OCI-M2 (cell line): Measurements from ENCODE around the gene CLDN5.

Experiments used
- DNase-seq: peaks from one replicate; lab custom pipeline; 2025; ENCODE audit not compliant: unreplicated experiment; lab: John Stamatoyannopoulos, UW

CLDN5 gene, protein sequence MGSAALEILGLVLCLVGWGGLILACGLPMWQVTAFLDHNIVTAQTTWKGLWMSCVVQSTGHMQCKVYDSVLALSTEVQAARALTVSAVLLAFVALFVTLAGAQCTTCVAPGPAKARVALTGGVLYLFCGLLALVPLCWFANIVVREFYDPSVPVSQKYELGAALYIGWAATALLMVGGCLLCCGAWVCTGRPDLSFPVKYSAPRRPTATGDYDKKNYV

DNA sequence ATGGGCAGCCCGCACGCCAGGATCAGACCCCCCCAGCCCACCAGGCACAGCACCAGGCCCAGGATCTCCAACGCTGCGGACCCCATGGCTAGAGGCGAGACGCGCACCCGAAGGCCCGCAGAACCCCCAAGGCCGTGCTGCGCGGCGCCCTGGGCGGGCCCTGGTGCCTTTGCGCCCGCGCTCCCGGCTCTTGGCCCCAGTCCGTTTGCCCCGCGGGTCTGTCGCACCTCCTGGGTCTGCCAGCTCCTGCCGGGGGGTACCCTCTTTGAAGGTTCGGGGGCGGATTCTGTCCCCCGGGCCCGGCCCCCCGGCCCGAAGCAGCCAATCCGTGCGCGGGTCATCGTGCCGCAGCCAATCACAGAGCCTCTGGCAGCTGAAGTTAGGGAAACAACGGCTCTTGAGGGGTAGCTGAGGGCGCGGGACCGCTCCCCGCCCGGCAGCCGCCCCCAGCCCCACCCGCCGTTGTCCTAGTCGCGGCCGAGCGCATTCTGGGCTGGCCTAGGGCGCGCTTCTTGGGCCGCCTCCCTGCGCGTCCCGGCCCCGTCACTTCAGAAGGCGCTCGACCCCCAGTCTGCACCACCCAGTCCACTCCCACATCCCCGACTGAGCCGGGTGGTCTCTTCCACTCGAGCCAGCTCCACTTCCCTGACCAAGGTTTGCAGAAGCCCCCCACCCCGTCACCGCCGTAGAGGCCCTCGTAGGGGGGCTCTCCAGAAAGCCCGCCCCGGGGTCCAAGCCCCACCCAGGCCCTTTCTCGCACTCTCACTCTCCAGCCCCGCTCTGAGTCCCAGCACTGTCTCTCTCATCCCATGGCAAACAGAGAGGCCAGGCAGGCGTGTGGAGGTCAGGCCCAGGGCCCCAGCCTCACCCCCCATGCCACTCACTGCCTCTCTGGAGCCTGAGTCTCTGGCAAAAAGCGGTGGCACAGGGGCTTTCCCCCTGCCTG, at the start of gene CLDN5:
TSS of gene CLDN5 (minus strand) at position 241 of the 946 bp plus-strand sequence. CDS start at position 86, 155 bp downstream.
- no peak for DNase-seq

DNA sequence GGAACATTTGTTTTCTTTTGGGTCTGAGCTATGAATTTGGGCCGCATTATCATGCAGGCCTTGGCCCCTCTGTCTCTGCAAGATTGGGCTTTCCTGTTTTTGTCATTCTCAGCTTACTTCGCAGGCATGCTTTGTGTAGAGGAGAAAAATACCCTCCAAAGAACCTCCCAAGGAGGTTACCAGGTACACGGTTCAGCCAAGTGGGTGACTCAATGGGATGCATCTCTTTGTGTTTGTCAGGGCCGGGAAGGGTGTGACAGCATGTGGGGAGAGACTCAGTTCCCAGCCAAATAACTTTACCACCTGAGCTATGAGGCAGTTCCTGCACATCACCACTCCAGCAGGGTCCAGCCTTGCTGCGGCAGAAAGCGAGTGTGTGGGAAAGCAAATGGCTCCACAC, 47.8 kb upstream of the CLDN5 start:
- no peak for DNase-seq

DNA sequence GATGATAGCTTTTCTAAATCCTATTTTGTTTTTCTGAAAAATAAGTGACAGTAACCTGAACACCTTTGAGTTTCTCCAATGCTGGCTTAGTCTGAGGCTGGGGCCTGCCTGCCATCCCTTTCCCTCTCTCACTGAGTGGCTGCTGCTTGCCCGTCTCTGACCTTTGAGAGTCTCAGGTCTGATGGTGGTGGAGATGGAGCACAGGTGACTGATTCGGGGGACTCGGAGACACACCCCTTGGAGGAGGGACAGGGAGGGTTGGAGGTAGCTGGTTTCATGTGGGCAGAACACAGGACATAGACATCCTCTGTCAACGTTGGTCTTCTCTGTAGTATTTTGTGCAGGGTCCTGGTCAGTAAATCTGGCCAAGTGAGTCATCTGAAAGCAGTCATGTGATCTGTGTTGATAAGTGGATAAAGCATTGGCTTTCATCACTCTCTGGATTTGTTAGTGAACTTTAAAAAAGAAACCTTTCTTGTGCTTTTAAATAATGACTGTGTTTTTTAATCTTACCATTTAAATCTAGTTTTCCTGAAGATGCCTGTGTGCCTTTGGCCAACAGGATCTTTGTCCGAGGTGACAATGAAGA, 47.1 kb upstream of the CLDN5 start:
- no peak for DNase-seq

DNA sequence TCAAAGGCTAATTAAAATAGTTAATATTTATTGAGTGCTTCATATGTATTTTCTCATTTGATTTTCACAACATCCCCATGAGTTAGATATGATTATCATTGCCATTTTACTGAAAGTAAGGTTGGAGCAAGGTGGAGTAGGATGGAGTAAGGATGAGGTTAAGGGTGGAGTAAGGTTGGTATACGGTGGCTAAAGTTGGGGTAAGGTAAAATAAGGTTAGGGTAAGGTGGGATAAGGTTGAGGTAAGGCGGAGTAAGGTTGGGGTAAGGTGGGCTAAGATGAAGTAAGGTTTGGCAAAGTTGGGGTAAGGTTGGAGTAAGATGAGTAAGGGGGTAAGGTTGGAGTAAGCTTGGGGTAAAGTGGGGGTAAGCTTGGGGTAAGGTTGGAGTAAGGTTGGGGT, 45.8 kb upstream of the CLDN5 start:
- DNase-seq = no peak

DNA sequence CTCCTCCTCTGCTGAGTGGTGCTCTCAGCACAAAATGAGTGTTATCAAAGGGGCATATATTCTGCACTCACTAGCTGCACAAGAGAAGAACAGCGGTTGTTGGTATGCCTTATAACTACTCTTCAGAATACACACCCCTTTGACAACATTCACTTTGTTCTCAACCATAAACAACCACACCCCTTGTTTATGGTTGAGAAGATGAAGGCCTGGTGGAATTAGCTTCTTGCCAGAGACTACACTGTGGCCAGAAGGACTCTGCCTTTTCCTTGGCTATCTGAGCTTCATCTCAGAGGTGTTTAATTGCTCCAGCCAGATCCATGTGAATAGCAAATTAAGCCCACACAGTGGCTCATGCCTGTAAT, 45.0 kb upstream of the CLDN5 start:
- DNase-seq = no peak

DNA sequence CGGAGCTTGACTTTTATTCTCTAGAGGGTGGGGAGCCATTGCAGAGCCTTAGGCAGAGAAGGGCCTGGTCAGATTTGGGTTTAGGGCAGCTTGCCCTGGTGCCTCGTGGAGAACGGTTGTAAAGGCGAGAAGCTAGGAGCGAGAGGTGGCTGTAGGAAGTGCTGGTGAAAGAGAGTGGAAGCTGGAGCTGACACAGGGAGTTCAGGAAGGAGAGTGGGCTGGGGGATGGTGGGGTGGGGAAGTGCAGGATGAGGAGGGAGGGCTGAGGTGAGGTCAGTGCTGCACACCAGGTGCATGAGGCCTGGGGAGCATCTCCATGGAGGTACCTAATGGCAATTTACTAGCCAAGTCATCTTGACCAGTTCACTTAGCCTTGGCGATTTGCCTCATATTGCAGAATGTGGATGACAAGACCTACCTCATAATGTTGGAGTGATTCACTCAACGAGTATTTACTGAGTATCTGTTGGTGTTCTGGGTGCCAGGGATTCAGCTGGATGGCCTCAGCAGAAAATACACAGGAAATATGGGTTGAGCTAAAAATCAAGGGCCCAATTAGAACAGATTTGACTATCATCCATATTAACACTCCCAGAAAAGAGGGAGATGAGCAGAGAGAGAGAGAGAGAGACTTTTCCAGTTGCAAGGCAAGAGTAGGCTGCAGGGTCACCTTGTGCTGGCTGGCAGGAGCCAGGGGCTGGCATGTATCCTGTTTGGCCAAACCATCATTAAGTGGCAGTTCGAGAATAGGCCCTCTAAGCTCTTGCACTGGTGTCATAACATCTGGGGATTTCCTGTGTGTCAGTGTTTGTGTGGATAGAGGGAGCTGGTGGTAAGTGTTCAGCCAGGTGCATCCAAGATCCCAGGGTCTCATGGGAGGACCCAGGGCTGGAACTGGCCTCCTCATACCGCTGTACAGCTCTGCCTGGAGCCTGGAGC, 44.4 kb upstream of the CLDN5 start:
- DNase-seq = no peak

DNA sequence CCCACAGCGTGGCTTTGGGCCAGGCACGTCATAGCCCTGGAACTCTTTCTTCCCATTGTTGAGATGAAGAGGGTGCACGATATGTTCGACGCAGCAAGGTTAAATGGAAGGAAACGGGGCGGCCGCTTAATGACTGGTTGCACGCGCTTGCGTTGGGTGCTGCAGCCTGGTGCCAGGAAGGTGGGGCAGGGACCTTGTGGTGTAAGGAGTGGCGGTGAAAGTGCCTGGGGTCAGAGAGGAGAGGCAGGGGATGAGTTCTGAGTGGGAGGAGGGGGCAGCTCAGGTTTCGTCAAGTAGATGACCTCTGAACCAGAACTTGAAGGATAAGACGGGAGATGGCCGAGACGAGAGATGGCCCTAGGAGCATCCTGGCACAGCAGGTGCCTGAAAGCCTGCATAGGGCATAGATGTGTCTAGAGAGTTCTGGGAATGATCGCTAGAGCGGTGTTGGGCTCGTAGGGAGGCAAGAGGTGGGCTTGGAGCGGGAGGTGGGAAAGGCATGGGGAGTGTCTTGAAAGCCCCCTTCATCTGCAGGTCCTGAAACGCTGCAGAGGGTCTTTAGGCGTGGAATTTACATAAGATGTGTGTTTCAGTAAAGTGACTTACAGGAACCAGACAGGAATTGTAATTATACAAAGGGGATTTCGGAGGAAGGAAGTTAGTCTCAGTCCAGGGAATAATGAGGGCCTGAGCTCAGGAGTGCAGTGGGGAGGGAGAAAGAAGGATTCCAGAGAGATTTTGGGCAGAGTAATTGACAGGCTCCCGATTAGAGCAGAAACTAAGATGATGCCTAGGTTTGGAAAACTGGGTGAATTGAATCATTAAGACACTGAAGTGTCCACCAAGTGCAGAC, 43.2 kb upstream of the CLDN5 start:
- DNase-seq = no peak

DNA sequence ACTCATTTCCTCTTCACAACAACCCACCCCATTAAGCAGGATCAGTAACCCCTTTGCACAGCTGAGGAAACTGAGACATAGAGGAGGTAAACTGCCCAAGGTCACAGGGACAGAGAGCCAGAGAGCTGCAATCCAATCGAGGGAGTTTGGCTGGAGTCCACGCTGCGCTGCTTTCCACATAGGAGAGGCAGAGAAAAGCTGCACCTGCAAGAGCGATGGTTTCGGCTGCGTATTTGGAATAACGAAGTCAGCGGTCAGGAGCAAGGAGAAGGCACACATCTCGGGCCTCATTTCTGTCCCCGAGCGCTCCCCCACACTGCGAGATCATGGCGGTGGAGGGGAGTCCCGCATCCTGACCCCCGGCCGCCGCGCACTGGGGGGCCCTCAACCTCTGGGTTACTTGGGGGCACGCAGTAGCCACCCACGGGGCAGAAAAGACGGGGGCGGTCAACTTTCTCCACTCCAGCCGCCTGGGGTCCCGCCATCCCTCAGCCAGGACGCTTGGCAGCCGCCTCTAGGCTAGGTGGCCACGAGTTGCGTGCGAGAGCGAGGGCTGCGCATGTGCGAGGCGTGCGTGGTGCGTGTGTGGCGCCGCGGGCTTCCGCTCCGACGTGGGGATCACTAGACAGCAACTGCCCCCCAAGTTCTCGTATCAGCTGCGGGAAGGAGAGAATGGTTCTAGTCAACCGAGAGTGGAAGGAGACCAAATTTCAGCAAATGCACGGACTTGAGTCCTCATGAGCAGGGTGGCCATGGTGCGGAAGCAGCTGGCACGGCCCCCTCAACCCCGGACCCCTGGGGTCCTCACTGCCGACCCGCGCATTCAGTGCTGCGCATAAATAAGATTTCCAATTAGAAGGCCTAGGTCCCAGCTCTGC, 42.3 kb upstream of the CLDN5 start:
- DNase-seq = no peak

DNA sequence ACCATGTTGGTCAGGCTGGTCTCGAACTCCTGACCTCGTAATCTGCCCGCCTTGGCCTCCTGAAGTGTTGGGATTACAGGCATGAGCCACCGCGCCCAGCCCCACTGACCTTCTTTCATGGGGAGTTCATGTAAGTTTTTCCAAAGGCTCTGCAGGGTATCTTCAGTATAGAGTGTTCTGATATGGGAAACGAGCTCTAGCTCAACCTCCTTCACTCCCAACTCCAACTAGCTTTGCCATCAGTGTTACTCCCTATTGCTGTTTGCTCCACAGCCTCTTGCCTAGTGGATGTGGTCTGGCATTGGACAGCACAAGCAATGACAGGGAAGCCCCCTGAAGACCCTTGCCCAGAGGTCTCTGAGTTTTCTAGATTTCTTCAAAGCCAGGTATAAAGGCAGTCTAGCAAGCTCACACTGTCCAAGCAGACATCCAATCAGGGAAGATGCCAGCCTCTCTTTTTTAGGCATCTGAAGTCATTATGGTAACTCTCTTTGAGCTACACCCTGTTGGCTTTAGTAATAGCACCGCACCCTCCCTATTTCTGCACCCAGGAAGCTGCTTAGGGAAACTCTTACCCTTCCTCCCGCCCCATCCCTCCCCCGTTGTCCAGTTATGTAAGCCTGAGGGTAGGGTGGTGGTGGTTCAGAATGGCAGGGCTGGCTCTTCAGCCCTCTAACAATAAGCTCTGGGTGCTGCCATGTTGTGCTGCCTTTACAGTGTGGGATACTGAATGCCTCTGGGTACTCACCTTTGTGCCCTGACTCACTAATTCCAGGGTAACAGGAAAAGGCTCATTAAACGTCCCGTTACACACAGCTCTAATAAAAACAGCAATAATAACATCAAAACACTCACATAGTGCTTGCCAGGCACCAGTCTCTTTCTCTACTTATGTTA, 41.4 kb upstream of the CLDN5 start:
- DNase-seq = no peak

DNA sequence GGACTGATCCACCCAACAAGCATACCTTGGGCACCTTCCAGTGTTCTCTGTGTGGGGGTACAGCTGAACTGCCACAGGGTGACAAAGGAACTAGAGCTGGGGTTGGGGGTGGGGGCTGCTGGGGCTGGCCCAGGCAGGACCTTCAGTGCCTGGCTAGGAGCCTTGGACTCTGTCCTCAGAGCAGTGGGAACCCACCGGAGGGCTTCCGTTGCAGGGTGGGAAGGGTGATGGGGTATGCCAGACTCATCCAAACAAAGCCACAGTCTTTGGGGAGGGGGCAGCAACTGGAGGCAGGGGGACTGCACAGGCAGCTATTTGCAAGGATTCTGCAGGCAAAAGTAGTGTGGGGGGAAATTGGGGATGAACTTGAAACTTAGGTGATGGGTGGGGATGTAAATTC, 35.7 kb upstream of the CLDN5 start:
- no peak for DNase-seq

DNA sequence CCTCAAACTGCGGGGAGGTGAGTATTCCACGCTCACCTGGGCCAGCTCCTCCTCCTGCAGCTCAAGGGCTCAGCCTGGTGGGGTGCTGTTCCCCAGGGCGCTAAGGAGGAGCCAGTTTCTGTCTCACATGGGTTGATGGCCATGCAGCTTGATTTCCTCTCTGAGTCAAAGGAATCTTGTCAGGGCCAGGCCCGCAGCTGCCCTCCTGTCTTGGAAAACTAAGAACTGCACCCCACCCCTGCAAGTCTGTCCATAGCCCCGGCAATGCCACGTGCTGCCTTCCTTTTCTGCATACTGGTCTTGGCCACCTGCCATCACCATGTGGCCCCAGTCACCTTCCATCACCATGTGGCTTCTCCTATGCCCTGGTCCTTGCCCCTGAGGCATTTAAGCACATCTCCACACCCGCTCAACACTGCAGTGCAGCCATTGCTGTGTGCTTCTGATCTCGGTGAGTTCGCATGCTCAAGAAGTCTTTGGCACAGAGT, 35.2 kb upstream of the CLDN5 start:
- no peak for DNase-seq

DNA sequence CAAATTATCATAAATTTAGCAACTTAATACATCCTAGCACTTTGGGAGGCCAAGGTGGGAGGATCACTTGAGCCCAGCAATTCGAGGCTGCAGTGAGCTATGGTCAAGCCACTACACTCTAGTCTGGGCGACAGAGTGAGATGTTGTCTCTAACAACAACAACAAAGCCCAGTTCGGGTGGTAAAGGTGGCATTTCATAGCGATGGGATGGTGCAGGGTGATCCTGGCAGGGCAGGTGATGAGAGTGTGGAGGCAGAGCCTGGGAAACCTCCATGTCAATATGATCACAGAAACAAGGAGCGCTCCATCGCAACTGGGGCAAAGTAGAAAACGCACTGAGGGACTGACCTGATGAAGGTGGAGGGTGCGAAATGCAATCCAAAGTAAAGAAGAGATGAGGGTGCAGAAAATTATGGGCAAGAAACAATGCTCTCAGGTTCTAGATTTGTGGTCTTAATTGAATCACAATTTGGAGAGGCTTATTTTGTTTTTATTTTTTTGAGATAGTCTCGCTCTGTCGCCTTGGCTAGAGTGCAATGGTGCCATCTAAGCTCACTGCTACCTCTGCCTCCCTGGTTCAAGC, 32.8 kb upstream of the CLDN5 start:
- DNase-seq = no peak

DNA sequence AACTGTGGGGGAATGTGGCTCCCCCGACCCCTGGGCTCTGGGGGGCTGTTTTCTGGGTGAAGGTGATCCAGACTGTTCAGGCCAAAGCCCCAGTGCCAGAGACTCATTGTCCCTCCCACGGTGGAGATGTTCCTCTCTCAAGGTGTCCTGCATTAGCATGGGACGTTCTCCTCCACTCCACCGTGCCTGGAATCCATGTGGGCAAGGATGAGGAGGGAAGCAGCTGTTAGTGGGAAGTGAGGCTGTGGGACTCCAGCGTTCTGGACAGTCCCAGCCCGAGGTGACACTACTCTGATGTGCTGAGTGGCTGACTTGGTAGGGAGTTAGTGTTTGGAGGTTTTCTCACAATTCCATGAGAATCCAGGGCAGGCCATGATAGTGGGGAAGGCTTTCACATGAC, 31.4 kb upstream of the CLDN5 start:
- DNase-seq = no peak

DNA sequence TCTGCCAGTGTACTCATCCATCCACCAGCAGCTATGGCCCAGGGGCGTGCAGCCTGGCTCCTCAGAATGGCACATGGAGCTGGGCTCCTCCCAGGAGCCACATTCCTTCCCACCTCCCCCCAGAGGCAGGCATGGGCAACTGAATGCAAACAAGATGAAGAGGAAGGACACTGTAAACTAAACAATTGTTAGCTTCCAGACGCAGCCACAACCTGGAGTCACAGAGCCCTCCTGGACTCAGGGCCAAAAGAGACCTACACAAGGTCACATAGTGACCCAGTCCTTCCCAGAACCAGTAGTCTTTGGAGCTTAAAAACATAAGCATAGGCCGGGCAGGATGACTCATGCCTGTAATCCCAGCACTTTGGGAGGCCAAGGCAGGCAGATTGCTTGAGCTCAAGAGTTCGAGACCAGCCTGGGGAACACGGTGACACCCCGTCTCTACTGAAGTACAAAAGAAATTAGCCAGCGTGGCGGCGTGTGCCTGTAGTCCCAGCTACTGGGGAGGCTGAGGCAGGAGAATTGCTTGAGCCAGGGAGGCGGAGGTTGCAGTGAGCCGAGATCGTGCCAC, 30.7 kb upstream of the CLDN5 start:
- DNase-seq = no peak

DNA sequence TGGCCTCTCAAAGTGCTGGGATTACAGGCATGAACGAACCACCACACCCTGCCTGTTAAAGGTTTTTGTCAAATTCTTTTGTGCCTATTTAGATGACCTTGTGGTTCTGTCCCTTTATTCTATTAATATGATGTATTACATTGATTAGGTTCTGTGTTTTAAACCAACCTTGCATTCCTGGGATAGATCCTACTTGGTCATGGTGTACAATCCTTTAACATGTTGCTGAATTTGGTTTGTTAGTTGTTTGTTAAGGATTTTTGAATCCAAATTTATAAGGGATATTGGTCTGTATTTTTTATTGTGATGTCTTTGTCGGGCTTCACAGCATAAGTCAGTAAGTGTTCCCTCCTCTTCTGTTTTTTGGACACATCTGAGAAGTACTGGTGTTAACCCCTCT, 29.0 kb upstream of the CLDN5 start:
- no peak for DNase-seq

DNA sequence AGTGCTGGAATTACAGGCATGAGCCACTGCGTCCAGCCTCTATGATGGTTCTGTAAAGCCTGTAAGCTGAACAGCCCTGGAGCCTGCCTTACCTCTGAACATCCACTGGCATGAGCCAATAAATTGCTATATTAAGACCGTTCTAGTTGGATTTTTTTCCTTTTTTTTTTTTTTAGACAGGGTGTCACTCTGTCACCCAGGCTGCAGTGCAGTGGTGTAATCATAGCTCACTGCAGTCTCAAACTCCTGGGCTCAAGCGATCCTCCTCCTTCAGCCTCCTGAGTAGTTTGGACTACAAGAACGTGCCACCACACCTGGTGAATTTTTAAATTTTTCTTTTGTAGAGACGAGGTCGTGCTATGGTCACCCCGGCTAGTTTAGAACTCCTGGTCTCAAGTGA, 26.2 kb upstream of the CLDN5 start:
- no peak for DNase-seq

DNA sequence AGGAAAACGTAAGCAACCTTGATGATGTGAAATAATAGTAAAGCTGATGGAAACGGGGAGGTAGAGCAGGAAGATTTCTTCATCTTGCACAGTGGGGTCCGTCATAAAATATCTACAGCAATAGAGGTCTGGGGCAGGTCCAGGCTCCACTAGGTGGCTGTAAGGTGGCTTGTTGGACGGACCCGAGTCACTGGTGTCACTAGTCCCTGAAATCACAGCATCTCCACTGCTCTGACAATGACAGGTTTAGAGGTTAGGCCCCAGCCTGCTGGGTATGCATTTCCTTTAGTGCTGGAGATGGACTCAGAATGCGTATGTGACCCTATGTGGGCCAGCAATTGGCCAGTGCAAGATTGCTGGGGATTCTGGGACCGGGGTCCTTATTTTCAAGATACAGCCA, 25.2 kb upstream of the CLDN5 start:
- DNase-seq = no peak
